SK-N-SH (cell line): ENCODE measurements around the gene SLF2. TPM values are rescaled to one million over a fixed set of nuclear protein-coding genes. Genes with fewer than 3 reads are reported as not detected.

Source experiments
- CTCF ChIA-PET: fragments of 300-600, 350-600 bp; formaldehyde crosslinking; extraction: SDS; loops from one replicate; lab custom pipeline; 2021; lab: Yijun Ruan, JAX
- POLR2A ChIA-PET: fragments of 350-600 bp; sonication (Branson Sonifier 250); formaldehyde crosslinking; extraction: SDS; loops from one replicate; lab custom pipeline; 2020; ENCODE audit warnings: antibody characterized with exemption, inconsistent platforms; lab: Yijun Ruan, JAX
- DNase-seq: peaks from one replicate; pipeline ENCODE4 v3.0.0; 2012
- H2AFZ ChIP-seq: fragments of 200-600 bp; sonication (generic); 2 replicates; pipeline ENCODE4 v1.8.1; 2016; ENCODE audit warnings: antibody characterized with exemption, mild to moderate bottlenecking, low read depth
- H3F3A ChIP-seq: fragments of 200-600 bp; sonication (generic); replicated peaks from 2 replicates; pipeline ENCODE3; 2016; ENCODE audit warnings: antibody characterized with exemption, mild to moderate bottlenecking; ENCODE audit not compliant: insufficient read depth
- H3K27ac ChIP-seq, 2 experiments: fragments of 200-500 bp in 1 of 2; fragments of 200-600 bp in 1 of 2; sonication (Bioruptor generic) in 1 of 2; sonication (generic), shearing (Covaris generic) in 1 of 2; 2 replicates each; pipeline versions ENCODE4 v1.5.1 to v1.6.1; 2014 to 2016; ENCODE audit warnings: low read depth in 2 of 2, inconsistent platforms in 1 of 2, low read length in 1 of 2, mild to moderate bottlenecking in 1 of 2, mixed read lengths in 1 of 2
- H3K27me3 ChIP-seq: fragments of 200-600 bp; sonication (generic), shearing (Covaris generic); 2 replicates; pipeline ENCODE4 v1.6.1; 2016; ENCODE audit warnings: mixed run types; ENCODE audit not compliant: insufficient read depth
- H3K36me3 ChIP-seq, 2 experiments: fragments of 200-500 bp in 1 of 2; fragments of 200-600 bp in 1 of 2; sonication (Bioruptor generic) in 1 of 2; sonication (generic) in 1 of 2; replicated peaks in 1 of 2; 2 replicates each; pipeline versions ENCODE3 to v1.5.1; 2014 to 2016; ENCODE audit warnings: low read length in 1 of 2, mild to moderate bottlenecking in 1 of 2; ENCODE audit not compliant: insufficient read depth in 2 of 2, control insufficient read depth in 1 of 2
- H3K4me1 ChIP-seq, 2 experiments: fragments of 200-500 bp in 1 of 2; fragments of 200-600 bp in 1 of 2; sonication (Bioruptor generic) in 1 of 2; sonication (generic), shearing (Covaris generic) in 1 of 2; 2 replicates each; pipeline versions ENCODE4 v1.5.1 to v1.6.1; 2014 to 2016; ENCODE audit warnings: low read depth in 1 of 2, low read length in 1 of 2, mixed run types in 1 of 2; ENCODE audit not compliant: insufficient read depth in 2 of 2, control insufficient read depth in 1 of 2
- H3K4me2 ChIP-seq: fragments of 200-600 bp; sonication (generic), shearing (Covaris generic); 2 replicates; pipeline ENCODE4 v1.6.1; 2017; ENCODE audit warnings: mixed run types
- H3K4me3 ChIP-seq, 2 experiments: fragments of 200-500 bp in 1 of 2; fragments of 200-600 bp in 1 of 2; sonication (Bioruptor generic) in 1 of 2; sonication (generic), shearing (Covaris generic) in 1 of 2; 2 replicates each; pipeline versions ENCODE4 v1.5.1 to v1.8.1; 2014 to 2016; ENCODE audit warnings: low read depth in 2 of 2, inconsistent platforms in 1 of 2, low read length in 1 of 2, mild to moderate bottlenecking in 1 of 2, mixed read lengths in 1 of 2, moderate library complexity in 1 of 2
- H3K79me2 ChIP-seq: fragments of 200-600 bp; sonication (generic); 2 replicates; pipeline ENCODE4 v1.8.1; 2017; ENCODE audit warnings: mild to moderate bottlenecking; ENCODE audit not compliant: insufficient read depth
- H3K9ac ChIP-seq: fragments of 200-600 bp; sonication (generic); 2 replicates; pipeline ENCODE4 v1.6.1; 2017; ENCODE audit warnings: mixed run types
- H3K9me2 ChIP-seq: fragments of 200-600 bp; sonication (generic); 2 replicates; pipeline ENCODE4 v1.6.1; 2017; ENCODE audit warnings: mixed run types
- H3K9me3 ChIP-seq: fragments of 200-600 bp; sonication (generic); 2 replicates; pipeline ENCODE4 v1.6.1; 2017; ENCODE audit warnings: mixed run types, mild to moderate bottlenecking, moderate library complexity
- H4K20me1 ChIP-seq: fragments of 200-600 bp; sonication (generic); 2 replicates; pipeline ENCODE4 v1.6.1; 2017; ENCODE audit warnings: mild to moderate bottlenecking, mixed run types; ENCODE audit not compliant: insufficient read depth
- CHD2 ChIP-seq: fragments of 150-350 bp; IDR thresholded peaks from 2 replicates; pipeline ENCODE4 v1.6.1; 2018; ENCODE audit warnings: low read length; ENCODE audit not compliant: partially characterized antibody
- CTCF ChIP-seq: fragments of 200-600 bp; sonication (generic); IDR thresholded peaks from 2 replicates; pipeline ENCODE4 v1.6.1; 2017; ENCODE audit warnings: antibody characterized with exemption, mild to moderate bottlenecking, moderate library complexity
- ELF1 ChIP-seq: IDR thresholded peaks from 2 replicates; pipeline ENCODE4 v1.4.0; 2012
- EP300 ChIP-seq, 2 experiments: IDR thresholded peaks; 2 replicates each; pipeline versions ENCODE4 v1.4.0 to v1.6.1; 2012; ENCODE audit warnings: borderline replicate concordance in 1 of 2, low read depth in 1 of 2, low read length in 1 of 2
- EZH2phosphoT487 ChIP-seq: fragments of 200-600 bp; sonication (generic); IDR thresholded peaks from 2 replicates; pipeline ENCODE4 v1.6.1; 2017; ENCODE audit warnings: low read depth, mixed run types, mild to moderate bottlenecking, antibody characterized with exemption, moderate library complexity, borderline replicate concordance
- FOXJ3 ChIP-seq: sonication (generic); formaldehyde crosslinking; IDR thresholded peaks from 2 replicates; pipeline ENCODE4 v1.5.1; 2020; ENCODE audit warnings: mild to moderate bottlenecking, missing genetic modification reagents
- GABPA ChIP-seq: IDR thresholded peaks from 2 replicates; pipeline ENCODE4 v1.4.0; 2012; ENCODE audit warnings: low read depth, mild to moderate bottlenecking
- IRF3 ChIP-seq: fragments of 150-350 bp; IDR thresholded peaks from 2 replicates; pipeline ENCODE4 v1.6.1; 2016; ENCODE audit warnings: mild to moderate bottlenecking, low read depth, low read length
- MAX ChIP-seq: IDR thresholded peaks from 2 replicates; pipeline ENCODE4 v1.4.0; 2012; ENCODE audit warnings: low read depth
- MEF2A ChIP-seq: IDR thresholded peaks from 2 replicates; pipeline ENCODE4 v1.4.0; 2012; ENCODE audit warnings: low read depth, borderline replicate concordance
- NRF1 ChIP-seq: IDR thresholded peaks from 2 replicates; pipeline ENCODE4 v1.6.1; 2012; ENCODE audit warnings: low read depth, mild to moderate bottlenecking, low read length
- RCOR1 ChIP-seq: fragments of 150-350 bp; IDR thresholded peaks from 2 replicates; pipeline ENCODE4 v1.6.1; 2017; ENCODE audit warnings: antibody characterized with exemption, low read length
- RFX5 ChIP-seq: IDR thresholded peaks from 2 replicates; pipeline ENCODE4 v1.6.1; 2012; ENCODE audit warnings: mild to moderate bottlenecking, improper control_type of control experiment, low read length
- RXRA ChIP-seq: IDR thresholded peaks from 2 replicates; pipeline ENCODE4 v1.4.0; 2012; ENCODE audit warnings: low read depth, mild to moderate bottlenecking, borderline replicate concordance
- SIN3A ChIP-seq: IDR thresholded peaks from 2 replicates; pipeline ENCODE4 v1.6.1; 2012; ENCODE audit warnings: low read depth, mild to moderate bottlenecking, low read length, moderate library complexity, borderline replicate concordance
- TAF1 ChIP-seq: IDR thresholded peaks from 2 replicates; pipeline ENCODE4 v1.6.1; 2012; ENCODE audit warnings: low read depth, mild to moderate bottlenecking, low read length, moderate library complexity, borderline replicate concordance
- TCF12 ChIP-seq: IDR thresholded peaks from 2 replicates; pipeline ENCODE4 v1.4.0; 2012
- TEAD4 ChIP-seq: IDR thresholded peaks from 2 replicates; pipeline ENCODE4 v1.4.0; 2012; ENCODE audit warnings: mild to moderate bottlenecking, borderline replicate concordance; ENCODE audit not compliant: insufficient read depth
- USF2 ChIP-seq: fragments of 150-350 bp; IDR thresholded peaks from 2 replicates; pipeline ENCODE4 v1.6.1; 2017; ENCODE audit warnings: antibody characterized with exemption, low read length, low read depth, borderline replicate concordance
- YY1 ChIP-seq: IDR thresholded peaks from 2 replicates; pipeline ENCODE4 v1.4.0; 2012; ENCODE audit warnings: low read depth, mild to moderate bottlenecking
- ZBTB33 ChIP-seq: IDR thresholded peaks from 2 replicates; pipeline ENCODE4 v1.4.0; 2012; ENCODE audit warnings: low read depth, borderline replicate concordance
- WGBS: methylation state at CpG from one replicate; pipeline ENCODE4 v1.1.6; 2017; ENCODE audit warnings: low lambda C conversion rate; 5-methylcytosine and 5-hydroxymethylcytosine counted together
- polyA plus RNA-seq, 3 experiments: library from polyadenylated mRNA; depleted of rRNA; stranded (reverse); fragments of >200 nt; gene quantifications; 2 replicates each; pipeline ENCODE4 v1.2.3, GENCODE V29; 2012

The SLF2 gene
- polyA plus RNA-seq, 1 of the 3 experiments (the other 2 are of a cell fraction), result 6.3 TPM

GRCh38 chr10:100962351-100963080 is 49.8 kb downstream of the SLF2 start:
- Histone ChIP-seq H3K9me3 (no peaks in the 10 kb centered on the region), H3K4me3 (no peak overlapping the region), H2AFZ (no peak overlapping the region), H4K20me1 (no peaks in the 10 kb centered on the region), H3K27me3 (no peaks in the 10 kb centered on the region), H3K9ac (no peak overlapping the region), H3K4me2 (no peak overlapping the region), H3K79me2 (no peaks in the 10 kb centered on the region), H3F3A (peaks cover 7% of the 10 kb centered on the region), H3K4me1 (no peaks in the 10 kb centered on the region), H3K36me3 (peaks cover 70 to 80% of the 10 kb centered on the region in 2 experiments), H3K27ac (no peak overlapping the region), H3K9me2 (no peaks in the 10 kb centered on the region)
- POLR2A ChIA-PET, result no interaction called here
- CTCF ChIA-PET, result interaction anchor here (1.2 to 3.8 kb wide), 2 partner anchors 52 to 443 kb away, joined by 3 to 15 read pairs; partner anchors contain the start of gene SEC31B
- TF ChIP-seq EP300 (IDR thresholded peaks at IDR 0.05; ENCODE audit: borderline replicate concordance in 1 of 2, low read depth in 1 of 2, low read length in 1 of 2) (no peak), MAX (no peak), SIN3A (no peak), FOXJ3 (CRISPR knock-in tag) (no peak), MEF2A (no peak), USF2 (no peak), NRF1 (no peak), EZH2phosphoT487 (no peak), CHD2 (no peak), TEAD4 (no peak), TCF12 (no peak), TAF1 (no peak), ZBTB33 (no peak)
- WGBS, result 88% methylated on average over 4 of the region's 4 CpGs
- no peak for DNase-seq

- H3K4me2 ChIP-seq, result no peak overlapping the region
- no peaks in the 10 kb centered on the region for H3K9me2 ChIP-seq
- H3K36me3 ChIP-seq, result peaks cover 61 to 71% of the 10 kb centered on the region in 2 experiments
- no peaks in the 10 kb centered on the region for H4K20me1 ChIP-seq
- 94% methylated on average over 1 of the region's 1 CpG for WGBS
- DNase-seq, result no peak
- H3K27ac ChIP-seq, result no peak overlapping the region
- no peak overlapping the region for H3K9ac ChIP-seq
- POLR2A ChIA-PET, result no interaction called here
- H3K27me3 ChIP-seq, result no peaks in the 10 kb centered on the region
- peaks cover 2 to 4% of the 10 kb centered on the region in 2 experiments; a peak in 2 of 4 replicates for H3K4me1 ChIP-seq
- H3K79me2 ChIP-seq, result no peaks in the 10 kb centered on the region
- no peaks in the 10 kb centered on the region for H3K9me3 ChIP-seq
- H3K4me3 ChIP-seq, result no peak overlapping the region
- CTCF ChIA-PET, result interaction anchor here (1.1 to 3.8 kb wide), 2 partner anchors 43 to 50 kb away, joined by 4 to 15 read pairs; no protein-coding TSS in a partner anchor
- peaks cover 7% of the 10 kb centered on the region for H3F3A ChIP-seq
- no peak overlapping the region for H2AFZ ChIP-seq
- no peak for TF ChIP-seq GABPA
- no peak for TF ChIP-seq RFX5
- no peak for TF ChIP-seq YY1
- TF ChIP-seq USF2, result no peak
- TF ChIP-seq IRF3, result no peak
- TF ChIP-seq CTCF, result no peak
- no peak for TF ChIP-seq RXRA
- no peak for TF ChIP-seq RCOR1
- no peak for TF ChIP-seq FOXJ3 (CRISPR knock-in tag)
- TF ChIP-seq CHD2, result no peak
- TF ChIP-seq ELF1, result no peak
Measured at GRCh38 chr10:100963826-100964225, 51.1 kb downstream of the SLF2 start.
